Muscle of arm (tissue), 12 donors: ENCODE results near the gene ELP4. TPM values are rescaled to one million over a fixed set of nuclear protein-coding genes. Genes with fewer than 3 reads are reported as not detected.
"Not testable (repeated sequence)": the region's sequence is repeated elsewhere in the genome, so short reads cannot be mapped to it uniquely, and the experiment has no call there.

Experiments used
- DNase-seq: peaks from one replicate; pipeline ENCODE4 v3.0.0-alpha.2; 2013
- polyA plus RNA-seq, 12 donors: library from polyadenylated mRNA; unstranded; fragments of 120-200 nt; gene quantifications; one replicate each; pipeline ENCODE4 v1.2.1, GENCODE V29; 2013; ENCODE audit not compliant: insufficient read length in 12 of 12

Gene ELP4
- polyA plus RNA-seq, 12 donors, result 14.5 to 21.7 (median 18.2) TPM; not detected in 1

DNA sequence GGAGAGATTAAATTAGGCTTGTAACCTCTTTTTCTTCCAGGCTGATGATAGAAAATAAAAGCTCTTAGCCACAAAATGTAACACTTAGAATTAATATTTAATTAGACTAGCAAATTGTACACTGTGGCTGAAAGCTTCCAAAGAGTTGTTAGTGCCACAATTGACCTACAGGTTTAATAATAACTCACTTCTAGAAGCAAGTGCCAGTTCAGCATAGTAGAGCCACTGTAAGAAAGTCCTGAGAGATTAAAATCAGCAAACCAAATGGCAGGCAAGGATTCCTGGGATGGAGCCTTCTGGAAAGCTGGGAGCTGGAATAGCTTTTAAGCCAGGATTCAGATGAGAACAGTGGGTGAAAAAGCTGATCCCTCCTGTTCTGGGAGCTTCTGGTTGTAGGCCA lies 131.0 kb downstream of the ELP4 start:
- DNase-seq, result no peak

DNA sequence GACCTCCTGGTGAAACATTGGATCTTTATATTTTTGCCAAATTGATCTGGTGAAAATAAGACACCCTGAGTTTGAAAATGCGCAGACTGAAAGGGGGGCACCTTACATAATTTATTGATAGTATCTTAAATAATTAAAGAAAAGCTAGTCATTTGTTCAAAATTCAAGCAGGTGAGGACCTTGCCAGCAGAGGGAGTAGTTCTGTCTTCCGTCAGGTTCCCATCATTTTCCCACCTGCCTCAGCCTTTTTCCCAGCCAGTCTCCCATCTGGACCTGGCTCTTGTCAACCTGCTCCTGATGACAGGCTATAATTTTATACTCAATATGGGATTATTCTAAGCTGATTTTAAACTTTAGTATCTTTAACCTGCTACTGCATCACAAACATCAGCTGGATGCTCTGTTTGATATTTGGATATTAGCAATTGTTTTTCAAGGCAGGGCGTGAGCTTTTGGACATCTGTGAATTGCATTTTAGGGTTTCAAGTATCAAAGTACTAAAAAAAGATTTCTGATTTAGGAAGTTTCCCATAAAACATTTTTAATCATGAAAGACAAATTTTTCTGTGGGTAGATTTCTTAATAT lies 132.0 kb downstream of the ELP4 start:
- DNase-seq, result peak; percentile 4

- peak; percentile 15 for DNase-seq
These were observed 134.3 kb downstream of the ELP4 start for GRCh38 chr11:31643857-31644256.

GRCh38 chr11:31645747-31646146 lies 136.2 kb downstream of the ELP4 start:
- peak; percentile 1 for DNase-seq

GRCh38 chr11:31646216-31646615 lies 136.6 kb downstream of the ELP4 start:
- DNase-seq, result no peak

DNA sequence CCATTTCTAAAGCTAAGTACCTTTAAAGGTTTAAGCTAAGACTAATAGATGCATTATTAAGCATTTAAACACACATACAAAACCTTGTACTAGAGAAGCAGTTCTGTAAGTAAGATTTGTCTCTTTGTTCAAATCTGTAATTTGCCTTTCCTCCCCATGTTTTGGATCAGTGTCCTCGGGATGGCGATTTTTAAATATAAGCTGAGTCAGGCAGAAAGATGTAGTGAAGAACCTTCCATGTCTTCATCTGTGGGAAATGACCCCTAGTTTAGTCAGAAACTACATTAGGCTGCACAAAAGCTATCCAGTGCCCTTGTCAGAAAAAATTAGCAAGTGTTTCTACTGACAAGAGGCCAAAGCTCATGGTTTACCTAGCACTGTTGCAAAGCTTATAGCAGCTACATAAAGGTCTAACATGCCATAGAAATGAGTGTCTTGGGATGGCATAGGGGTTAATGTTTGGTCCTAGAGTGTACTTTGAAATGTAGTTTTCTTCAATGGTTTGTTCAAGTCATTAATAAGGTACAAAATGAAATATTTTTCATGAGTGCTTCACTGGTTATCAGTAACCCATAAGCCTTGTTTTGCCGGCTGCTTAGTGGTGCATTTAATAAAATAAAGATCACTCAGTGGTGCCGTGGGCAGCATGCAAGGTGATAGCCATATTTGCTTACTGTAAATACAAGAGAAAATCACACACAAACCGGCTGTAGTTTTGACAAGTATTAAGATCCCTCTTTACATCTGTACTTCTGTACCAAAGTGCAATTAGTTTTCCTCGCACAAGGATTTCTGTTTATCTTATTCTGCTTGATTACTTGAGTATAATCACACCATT lies 139.8 kb downstream of the ELP4 start:
- no peak for DNase-seq

GRCh38 chr11:31651208-31651607 lies 141.6 kb downstream of the ELP4 start:
- DNase-seq, result no peak

DNA sequence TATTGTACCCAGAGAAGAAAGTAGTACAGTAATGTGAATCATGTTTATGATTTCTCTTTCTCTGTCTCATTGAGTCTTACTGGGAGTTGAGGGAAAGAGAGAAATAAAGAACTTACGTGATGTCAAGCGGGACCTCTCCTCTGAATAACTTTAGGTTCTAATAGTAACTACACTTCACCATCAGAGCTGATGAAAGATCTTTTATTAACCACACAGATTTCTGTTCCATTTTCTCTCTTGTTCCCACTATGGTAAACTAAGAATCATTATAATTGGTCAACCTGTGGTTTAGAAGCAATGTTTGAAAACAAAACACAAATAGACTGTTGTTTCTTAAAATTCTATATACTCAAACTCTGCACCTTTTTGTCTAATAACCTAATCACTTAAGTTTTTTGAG lies 142.3 kb downstream of the ELP4 start:
- DNase-seq, result no peak

DNA sequence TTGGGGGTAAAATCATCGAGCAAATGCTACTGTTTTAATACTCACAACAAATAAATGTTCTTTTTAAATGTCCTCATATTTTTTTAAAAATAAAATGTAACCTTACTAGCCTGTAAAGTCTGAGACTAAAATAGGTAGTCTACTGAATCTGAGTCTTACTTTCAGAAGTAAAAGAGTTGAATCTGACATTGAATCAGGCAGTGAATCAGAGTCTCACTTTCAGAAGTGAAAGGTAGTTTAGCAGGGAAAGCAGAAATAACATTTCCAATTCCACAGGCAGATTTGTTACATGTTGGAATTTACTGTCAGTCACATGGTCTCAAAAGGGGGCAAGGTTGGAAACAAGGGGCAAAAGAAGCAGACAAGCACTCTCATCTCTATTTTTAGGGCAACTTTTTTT lies 143.0 kb downstream of the ELP4 start:
- no peak for DNase-seq

GRCh38 chr11:31655483-31655882 lies 145.9 kb downstream of the ELP4 start:
- DNase-seq, result no peak

DNA sequence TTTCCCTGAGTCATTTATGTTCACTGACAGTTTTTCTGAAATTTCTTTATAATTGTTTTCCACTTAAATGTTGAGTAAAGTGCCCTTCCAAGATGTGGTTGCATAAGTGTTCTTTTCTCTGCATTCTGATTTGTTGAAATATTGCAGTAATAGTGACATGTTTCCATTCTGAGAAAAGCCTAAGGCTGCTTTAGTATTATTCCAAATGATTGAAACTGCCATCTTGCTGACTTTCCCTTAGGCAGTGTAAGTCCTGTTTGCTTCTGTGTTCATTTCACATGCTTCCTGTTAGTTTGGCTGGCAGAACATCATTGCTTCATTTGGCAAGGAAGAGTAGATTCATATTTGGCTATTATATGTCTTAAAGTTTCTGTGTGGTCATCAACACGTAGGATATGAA lies 146.5 kb downstream of the ELP4 start:
- DNase-seq, result no peak

GRCh38 chr11:31657091-31657490 lies 147.5 kb downstream of the ELP4 start:
- no peak for DNase-seq

DNA sequence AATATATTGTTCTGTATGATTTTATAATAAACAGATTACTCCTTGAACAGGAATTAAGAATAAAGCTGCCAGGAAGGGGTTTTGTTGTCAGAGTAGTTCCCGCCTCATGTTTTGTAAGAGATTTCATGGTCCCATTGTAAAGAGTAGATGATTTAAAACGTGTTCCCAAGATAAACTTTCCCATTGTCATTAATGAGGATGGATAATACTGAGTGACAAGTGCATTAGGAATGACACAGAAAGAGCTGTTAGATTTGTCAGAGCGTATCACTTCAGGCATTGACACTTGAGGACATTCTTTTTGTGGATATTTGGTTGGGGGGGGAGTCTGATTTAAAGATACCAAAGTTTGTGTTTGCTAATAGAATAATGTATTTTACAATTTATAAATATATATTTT lies 154.6 kb downstream of the ELP4 start:
- DNase-seq, result no peak

- DNase-seq, result no peak
These were observed 155.4 kb downstream of the ELP4 start for GRCh38 chr11:31664954-31665353.

GRCh38 chr11:31671681-31672080 lies 162.1 kb downstream of the ELP4 start:
- no peak for DNase-seq

- DNase-seq, result not testable (repeated sequence)
These were observed 163.5 kb downstream of the ELP4 start for GRCh38 chr11:31673108-31673507.

- no peak for DNase-seq
These were observed 166.9 kb downstream of the ELP4 start for GRCh38 chr11:31676280-31676982.

DNA sequence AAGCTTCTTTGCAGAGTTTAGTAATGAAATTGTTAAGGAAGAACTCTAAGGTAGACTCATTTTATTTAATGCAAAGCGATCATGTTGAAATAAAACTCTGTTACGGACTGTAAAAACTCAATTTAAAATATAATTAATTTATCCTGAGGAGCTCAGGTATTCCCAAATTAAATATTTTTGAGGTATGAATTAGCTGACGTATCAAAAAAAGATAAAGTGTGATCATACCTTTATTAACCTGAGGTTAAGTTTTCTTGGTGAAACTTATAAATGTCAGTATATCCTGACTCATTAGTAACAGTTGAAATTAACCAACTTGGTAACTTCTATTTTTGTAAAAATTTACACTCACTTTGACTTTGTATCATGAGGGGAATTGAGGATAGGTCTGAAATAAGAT lies 171.2 kb downstream of the ELP4 start:
- no peak for DNase-seq

DNA sequence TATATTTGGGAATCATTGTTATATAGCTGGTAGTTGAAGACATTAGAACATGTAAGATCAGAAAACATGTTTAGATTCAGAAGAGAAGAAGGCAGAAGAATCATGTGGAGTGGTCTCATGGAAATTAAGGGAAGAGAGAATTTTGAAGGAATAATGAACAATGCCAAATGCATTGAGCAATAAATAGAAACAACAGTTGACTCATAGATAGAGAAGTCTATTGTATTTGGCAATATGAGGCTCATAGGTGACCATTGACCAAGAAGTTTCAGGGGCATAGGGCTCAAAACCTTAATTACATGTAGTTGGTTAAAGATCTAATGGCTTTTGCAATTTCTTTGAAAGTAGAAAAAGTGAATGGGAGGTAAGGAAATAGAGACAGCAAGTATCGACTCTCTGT lies 177.7 kb downstream of the ELP4 start:
- no peak for DNase-seq

DNA sequence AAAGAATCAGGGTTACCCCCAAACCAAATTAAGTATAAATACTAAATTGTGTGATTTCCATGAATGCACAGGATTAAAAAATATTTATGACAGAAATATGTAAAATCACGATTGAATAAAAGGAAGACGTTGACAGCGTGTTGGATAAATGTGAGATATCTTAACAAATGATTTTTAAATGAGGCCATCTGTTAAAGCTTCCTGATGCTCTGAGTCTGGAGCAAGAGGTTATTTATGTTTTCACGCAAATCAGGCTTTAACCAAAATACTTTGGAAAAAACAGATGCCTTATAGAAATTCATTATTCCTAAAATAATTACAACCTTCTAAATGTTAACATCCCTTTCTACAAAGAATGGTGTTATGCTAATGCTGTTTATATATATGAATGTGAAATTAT lies 178.3 kb downstream of the ELP4 start:
- DNase-seq, result no peak

DNA sequence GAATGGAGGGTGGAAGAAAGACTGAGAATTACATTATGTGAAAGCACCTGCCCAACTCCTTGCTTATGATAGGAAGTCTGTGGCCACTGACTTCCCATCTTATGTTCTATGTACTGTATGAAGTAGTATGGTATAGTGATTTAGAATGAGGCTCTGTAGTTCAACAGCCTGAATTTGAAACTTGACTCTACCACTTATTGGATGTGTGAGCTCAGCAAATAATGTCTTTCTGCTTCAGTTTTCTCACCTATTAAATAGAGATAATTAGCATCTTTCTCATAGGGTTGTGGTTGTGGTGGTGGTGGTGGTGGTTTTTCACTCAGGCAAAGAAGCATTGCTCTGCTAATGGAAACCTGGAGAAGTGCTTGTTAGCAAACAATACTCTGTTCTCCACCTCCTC lies 180.0 kb downstream of the ELP4 start:
- no peak for DNase-seq

- no peak for DNase-seq
These were observed 180.5 kb downstream of the ELP4 start for GRCh38 chr11:31690041-31690440.

- DNase-seq, result no peak
These were observed 180.9 kb downstream of the ELP4 start for GRCh38 chr11:31690516-31690915.
